ENCODE measurements around the gene NUDT21. TPM values are rescaled to one million over a fixed set of nuclear protein-coding genes. Genes with fewer than 3 reads are reported as not detected.

NUDT21 gene
- total and polyA plus RNA-seq, 9 donors = 40.8 to 163 (median 126) TPM

GRCh38 chr16:56470666-56471065 is 19.5 kb upstream of the NUDT21 start:
- no peaks in the 10 kb centered on the region for H3K4me1 ChIP-seq (ENCODE audit: insufficient read depth)
- intact Hi-C loops (cut with DNase I) = no loop called here
- WGBS, 3 donors = 54 to 86% (median 75%) methylated on average over 1 of the region's 1 CpG
- no peak overlapping the region for H3K4me3 ChIP-seq
- TF ChIP-seq POLR2A (IDR thresholded peaks at IDR 0.05) = no peak
- no peak for TF ChIP-seq CTCF (IDR thresholded peaks at IDR 0.05)
- no peak for TF ChIP-seq EP300 (IDR thresholded peaks at IDR 0.05)
- no peak for DNase-seq
- no peaks in the 10 kb centered on the region for H3K27me3 ChIP-seq
- H3K36me3 ChIP-seq = no peaks in the 10 kb centered on the region
- H3K9me3 ChIP-seq = no peaks in the 10 kb centered on the region
- no peak overlapping the region for H3K27ac ChIP-seq

- DNase-seq = no peak
- Histone ChIP-seq H3K36me3 (no peaks in the 10 kb centered on the region), H3K4me3 (no peak overlapping the region), H3K4me1 (ENCODE audit: insufficient read depth) (no peaks in the 10 kb centered on the region), H3K27ac (no peak overlapping the region), H3K9me3 (no peaks in the 10 kb centered on the region), H3K27me3 (no peaks in the 10 kb centered on the region)
- intact Hi-C loops (cut with DNase I) = no loop called here
- WGBS, 3 donors = 81 to 86% (median 85%) methylated on average over 3 of the region's 3 CpGs
- TF ChIP-seq POLR2A (IDR thresholded peaks at IDR 0.05) (no peak), EP300 (IDR thresholded peaks at IDR 0.05) (no peak), CTCF (IDR thresholded peaks at IDR 0.05) (no peak)
Measured at GRCh38 chr16:56470232-56470631, 19.1 kb upstream of the NUDT21 start.

- 93 to 95% (median 94%) methylated on average over 7 of the region's 7 CpGs for WGBS, 3 donors
- no peaks in the 10 kb centered on the region for H3K27me3 ChIP-seq
- DNase-seq = no peak
- intact Hi-C loops (cut with DNase I) = no loop called here
- H3K4me3 ChIP-seq = no peak overlapping the region
- no peaks in the 10 kb centered on the region for H3K4me1 ChIP-seq (ENCODE audit: insufficient read depth)
- H3K36me3 ChIP-seq = no peaks in the 10 kb centered on the region
- no peaks in the 10 kb centered on the region for H3K9me3 ChIP-seq
- no peak overlapping the region for H3K27ac ChIP-seq
- TF ChIP-seq POLR2A (IDR thresholded peaks at IDR 0.05) (no peak), CTCF (IDR thresholded peaks at IDR 0.05) (no peak), EP300 (IDR thresholded peaks at IDR 0.05) (no peak)
Measured at GRCh38 chr16:56469748-56470147, 18.6 kb upstream of the NUDT21 start.

- Histone ChIP-seq H3K4me1 (ENCODE audit: insufficient read depth) (no peaks in the 10 kb centered on the region), H3K4me3 (no peak overlapping the region), H3K27ac (no peak overlapping the region), H3K27me3 (no peaks in the 10 kb centered on the region), H3K36me3 (no peaks in the 10 kb centered on the region), H3K9me3 (no peaks in the 10 kb centered on the region)
- intact Hi-C loops (cut with DNase I) = no loop called here
- TF ChIP-seq CTCF (IDR thresholded peaks at IDR 0.05) (no peak), EP300 (IDR thresholded peaks at IDR 0.05) (no peak), POLR2A (IDR thresholded peaks at IDR 0.05) (no peak)
- no peak for DNase-seq
Measured at GRCh38 chr16:56468800-56469199, 17.7 kb upstream of the NUDT21 start.

GRCh38 chr16:56466344-56466743 is 15.2 kb upstream of the NUDT21 start:
- Histone ChIP-seq H3K36me3 (peaks cover 4% of the 10 kb centered on the region), H3K4me3 (no peak overlapping the region), H3K27ac (no peak overlapping the region), H3K9me3 (no peaks in the 10 kb centered on the region), H3K27me3 (no peaks in the 10 kb centered on the region), H3K4me1 (ENCODE audit: insufficient read depth) (no peaks in the 10 kb centered on the region)
- intact Hi-C loops (cut with DNase I) = no loop called here
- WGBS, 3 donors = 94 to 97% (median 95%) methylated on average over 2 of the region's 2 CpGs
- TF ChIP-seq POLR2A (IDR thresholded peaks at IDR 0.05) (no peak), CTCF (IDR thresholded peaks at IDR 0.05) (no peak), EP300 (IDR thresholded peaks at IDR 0.05) (no peak)
- DNase-seq = no peak

All from ovary (tissue), 9 donors.